NCI-H2081 (cell line): ENCODE measurements around the gene TRMT11.
"Not testable (repeated sequence)": the region's sequence is repeated elsewhere in the genome, so short reads cannot be mapped to it uniquely, and the experiment has no call there.

Experiments
- DNase-seq, 2 experiments: peaks; one replicate each; lab custom pipeline; 2025; lab: John Stamatoyannopoulos, UW

Gene TRMT11

GRCh38 chr6:125956506-125957390, 29.6 kb upstream of the TRMT11 start, which contains the start of gene HINT3:
Gene HINT3 (plus strand): TSS chr6:125956770. CDS start chr6:125956978, 208 bp downstream.
- peak; percentile 92 to 96 for DNase-seq

DNA sequence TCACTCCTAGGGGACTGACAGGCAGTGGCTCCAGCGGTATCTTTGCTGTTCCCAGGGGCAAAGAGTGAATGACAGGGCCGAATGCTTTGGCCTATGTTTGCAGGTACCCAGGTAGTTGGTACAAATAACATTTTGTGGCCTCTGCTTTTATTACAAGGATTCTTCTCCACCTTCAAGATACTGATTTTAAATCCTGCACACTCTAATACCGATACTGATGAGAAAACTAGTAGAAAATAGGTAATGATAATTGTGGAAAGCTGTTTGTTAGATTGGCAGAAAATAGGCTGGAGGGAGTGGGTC, 29.0 kb upstream of the TRMT11 start:
- no peak for DNase-seq

DNA sequence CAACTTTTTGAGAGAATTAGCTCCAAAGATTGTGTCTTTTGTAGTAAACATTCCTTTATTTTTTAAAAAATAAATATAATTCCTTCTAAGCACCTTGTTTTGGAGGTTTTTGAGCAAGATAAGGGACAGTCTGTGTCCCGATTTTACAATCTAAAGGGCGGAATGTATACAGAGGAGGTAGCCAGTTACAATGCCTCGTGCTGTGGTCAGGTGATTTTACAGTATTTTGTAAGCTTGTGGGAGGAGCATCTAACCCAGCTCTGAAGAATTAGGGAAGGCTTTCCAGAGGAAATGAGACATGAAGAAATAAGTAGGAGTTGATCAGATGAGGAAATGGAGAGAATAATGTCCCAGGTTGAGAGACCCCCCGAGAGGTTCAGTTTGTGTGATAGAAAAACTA, 28.5 kb upstream of the TRMT11 start:
- DNase-seq, result no peak

DNA sequence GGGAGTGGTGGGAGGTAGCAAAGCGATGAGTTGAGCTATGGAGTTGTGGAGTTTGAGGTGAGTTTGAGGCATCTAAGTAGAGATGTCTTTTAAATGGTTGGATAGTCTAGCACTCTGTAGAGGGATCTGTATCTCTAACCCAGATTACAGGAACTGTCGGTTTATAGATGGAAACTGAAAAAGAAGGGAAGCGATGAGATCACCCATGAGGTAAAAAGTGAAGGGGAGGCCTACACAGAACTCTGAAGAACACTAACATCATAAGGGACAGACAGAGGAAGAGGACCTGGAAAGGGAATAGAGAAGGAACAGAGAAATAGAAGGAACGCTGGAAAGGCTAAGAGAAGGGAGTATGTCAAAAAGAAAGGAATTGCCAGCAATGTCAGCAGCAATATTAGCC, 27.3 kb upstream of the TRMT11 start:
- DNase-seq, result no peak

GRCh38 chr6:125961117-125961516, 25.2 kb upstream of the TRMT11 start:
- no peak for DNase-seq

GRCh38 chr6:125962900-125963497, 23.3 kb upstream of the TRMT11 start:
- no peak for DNase-seq

DNA sequence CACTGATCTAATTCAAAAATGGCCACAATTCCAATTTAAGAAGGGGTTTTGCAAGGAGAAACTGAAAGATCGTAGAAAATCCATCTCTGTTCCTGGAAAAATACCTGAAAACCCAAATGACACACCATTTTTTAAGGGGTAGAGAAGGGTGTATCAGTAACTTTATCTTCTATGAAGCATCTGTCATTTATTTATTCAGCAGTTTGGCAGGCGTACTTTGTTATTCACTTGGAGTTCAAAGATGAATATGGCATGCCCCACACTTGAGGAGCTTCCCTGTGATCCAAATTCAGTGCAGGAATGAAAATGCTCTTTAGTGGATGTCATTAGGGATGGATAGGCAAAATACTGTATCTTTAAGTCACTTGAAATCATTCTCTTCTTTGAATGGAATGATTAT, 22.5 kb upstream of the TRMT11 start:
- no peak for DNase-seq

DNA sequence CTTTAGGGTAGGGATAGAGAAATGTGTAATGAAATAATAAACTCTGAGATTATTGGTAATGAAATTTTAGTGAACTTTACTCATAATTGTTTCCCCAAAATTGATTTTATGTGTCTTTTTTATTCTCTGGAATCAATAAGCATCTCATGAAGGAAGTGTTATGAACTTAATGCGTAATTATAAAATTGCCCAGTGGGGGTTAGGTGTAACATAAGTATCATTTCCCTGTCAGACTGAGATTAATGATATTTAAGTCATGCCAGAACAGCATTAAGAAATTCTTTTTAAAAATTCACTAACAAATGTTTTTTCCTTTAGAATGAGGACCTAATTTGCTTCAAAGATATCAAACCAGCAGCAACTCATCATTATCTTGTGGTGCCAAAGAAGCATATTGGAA, 19.8 kb upstream of the TRMT11 start:
- no peak for DNase-seq

DNA sequence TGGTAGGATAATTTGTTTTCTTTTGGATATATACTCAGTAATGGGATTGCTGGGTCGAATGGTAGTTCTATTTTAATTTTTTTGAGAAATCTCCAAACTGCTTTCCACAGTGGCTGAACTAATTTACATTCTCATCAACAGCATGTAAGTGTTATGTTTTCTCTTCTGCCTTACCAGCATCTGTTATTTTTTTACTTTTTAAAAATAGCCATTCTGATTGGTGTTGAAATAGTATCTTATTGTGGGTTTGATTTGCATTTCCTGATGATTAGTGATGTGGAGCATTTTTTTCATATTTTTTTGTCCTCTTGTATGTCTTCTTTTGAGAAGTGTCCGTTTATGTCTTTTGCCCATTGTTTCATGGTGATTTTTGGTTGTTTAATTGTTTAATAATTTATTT, 17.8 kb upstream of the TRMT11 start:
- no peak for DNase-seq

GRCh38 chr6:125970760-125971159, 15.6 kb upstream of the TRMT11 start:
- DNase-seq, result no peak

DNA sequence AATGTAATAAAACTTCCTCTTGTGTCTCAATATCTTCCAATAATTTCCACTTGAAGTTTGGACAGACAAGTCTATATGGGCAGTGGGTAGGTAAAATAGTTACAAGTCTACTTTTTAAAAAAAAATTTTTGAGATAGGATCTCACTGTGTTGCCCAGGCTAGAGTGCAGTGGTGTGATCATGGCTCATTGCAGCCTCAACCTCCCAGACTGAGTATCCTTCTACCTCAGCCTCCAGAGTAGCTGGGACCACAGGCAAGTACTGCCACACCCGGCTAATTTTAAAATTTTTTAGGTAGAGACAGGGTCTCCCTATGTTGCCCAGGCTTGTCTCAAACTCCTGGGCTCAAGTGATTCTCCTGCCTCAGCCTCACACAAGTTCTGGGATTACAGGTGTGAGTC, 13.9 kb upstream of the TRMT11 start:
- not testable (repeated sequence) for DNase-seq

- DNase-seq, result peak; percentile 25 to 43
Observed at GRCh38 chr6:125974214-125974866, 12.0 kb upstream of the TRMT11 start.

GRCh38 chr6:125979101-125979500, 7.2 kb upstream of the TRMT11 start:
- no peak for DNase-seq

GRCh38 chr6:125981571-125982185, 4.7 kb upstream of the TRMT11 start:
- DNase-seq, result no peak

DNA sequence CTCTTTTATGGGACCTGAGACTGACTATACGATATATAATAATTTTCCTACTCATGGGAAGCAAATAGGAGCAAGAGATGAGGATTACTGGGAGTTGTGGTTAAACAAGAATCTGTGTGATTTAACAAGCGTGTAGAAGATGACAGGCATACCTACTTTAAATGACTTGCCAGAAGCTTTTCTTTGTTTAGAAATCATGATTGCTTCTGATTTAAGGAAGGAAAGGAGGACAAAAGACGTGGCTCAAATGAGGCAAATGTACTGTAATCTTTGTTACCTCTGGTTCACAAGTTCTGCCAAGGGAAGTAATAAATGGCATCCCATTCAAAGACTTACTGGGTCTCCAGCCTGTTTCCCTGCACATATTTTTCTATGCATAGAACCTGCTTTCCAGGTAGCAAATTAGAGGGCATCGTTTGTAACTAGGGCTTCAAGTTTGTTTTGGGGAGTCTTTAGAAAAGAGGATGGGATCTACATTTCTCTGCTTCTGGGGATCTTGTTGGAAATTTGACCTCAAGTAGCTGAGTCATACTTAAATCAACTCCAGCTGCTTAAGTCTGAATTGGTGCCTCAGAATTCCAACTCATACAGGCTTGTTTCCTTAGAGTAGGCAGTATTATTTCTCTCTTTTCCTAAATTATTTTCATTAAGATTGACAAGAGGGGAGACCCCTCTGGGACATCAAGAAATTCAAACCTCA, 2.9 kb upstream of the TRMT11 start:
- no peak for DNase-seq

- no peak for DNase-seq
Observed at GRCh38 chr6:125984311-125984710, 2.0 kb upstream of the TRMT11 start.

GRCh38 chr6:125985522-125985921, 818 bp upstream of the TRMT11 start:
- no peak for DNase-seq

- DNase-seq, result no peak
Observed at GRCh38 chr6:125985979-125986300, 400 bp upstream of the TRMT11 start.

GRCh38 chr6:125987026-125987617, 782 bp downstream of the TRMT11 start:
- peak in 1 of 2 experiments; percentile 27 for DNase-seq

DNA sequence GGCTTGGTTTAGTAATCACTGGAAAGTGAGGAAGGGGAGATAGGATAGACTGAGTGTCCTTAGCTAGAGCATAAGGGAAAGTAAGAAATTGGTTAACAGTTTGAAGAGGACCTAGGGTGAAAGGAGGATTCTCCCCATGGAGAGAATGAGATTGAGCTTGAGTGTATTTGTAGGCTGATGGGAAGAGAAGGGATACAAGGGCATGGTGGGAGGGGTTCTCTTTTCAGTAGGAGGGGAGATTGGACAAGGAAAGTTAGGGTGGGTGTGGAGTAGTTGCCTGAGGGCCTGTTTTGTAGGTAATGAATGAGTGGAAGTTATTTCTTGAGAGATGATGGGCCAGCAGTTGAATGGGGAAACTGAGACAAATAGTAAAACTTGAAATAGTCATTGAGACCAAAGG, 1.9 kb downstream of the TRMT11 start:
- DNase-seq, result no peak

- DNase-seq, result no peak
Observed at GRCh38 chr6:125989631-125990030, 3.3 kb downstream of the TRMT11 start.

DNA sequence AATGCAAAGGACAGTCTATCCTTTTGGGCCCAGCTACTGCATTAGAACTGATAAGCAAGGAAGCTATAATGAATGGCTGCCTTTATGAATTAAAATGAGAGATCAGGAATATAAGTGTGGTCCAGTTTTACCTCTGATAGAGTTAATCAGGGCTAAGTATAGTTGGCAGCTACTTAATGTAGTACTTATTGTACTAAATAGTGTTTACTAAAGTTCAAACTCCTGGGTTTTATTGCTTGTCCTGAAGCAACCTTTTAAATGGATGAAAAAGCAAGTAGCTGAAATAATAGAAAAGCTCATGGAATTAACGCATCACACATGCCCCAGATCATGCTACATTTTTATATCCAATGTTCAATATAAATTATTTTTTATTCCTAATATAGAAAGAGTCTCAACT, 5.3 kb downstream of the TRMT11 start:
- DNase-seq, result no peak
